Loucy (cell line): ENCODE measurements around the gene GCNT2.

Experiments
- H2AFZ ChIP-seq: fragments of 200-600 bp; sonication (generic); 2 replicates; pipeline ENCODE4 v1.6.0; 2016; ENCODE audit warnings: antibody characterized with exemption, mild to moderate bottlenecking, low read length, moderate library complexity
- H3F3A ChIP-seq: fragments of 200-600 bp; 2 replicates; pipeline ENCODE4 v1.6.0; 2016; ENCODE audit warnings: antibody characterized with exemption, low read depth, mild to moderate bottlenecking
- H3K27me3 ChIP-seq: fragments of 200-600 bp; sonication (generic); 2 replicates; pipeline ENCODE4 v1.6.1; 2014; ENCODE audit warnings: low read length, mild to moderate bottlenecking; ENCODE audit not compliant: insufficient read depth, poor library complexity, severe bottlenecking
- H3K36me3 ChIP-seq: fragments of 200-600 bp; sonication (generic); 2 replicates; pipeline ENCODE4 v1.6.1; 2016; ENCODE audit warnings: low read length; ENCODE audit not compliant: insufficient read depth
- H3K4me1 ChIP-seq: fragments of 200-600 bp; sonication (generic); 2 replicates; pipeline ENCODE4 v1.5.1; 2014; ENCODE audit warnings: low read length, mild to moderate bottlenecking; ENCODE audit not compliant: insufficient read depth, poor library complexity, severe bottlenecking
- H3K4me2 ChIP-seq: fragments of 200-600 bp; sonication (generic); 2 replicates; pipeline ENCODE4 v1.6.0; 2014; ENCODE audit warnings: antibody characterized with exemption, low read length, low read depth, mild to moderate bottlenecking; ENCODE audit not compliant: poor library complexity, severe bottlenecking
- H3K4me3 ChIP-seq: fragments of 200-600 bp; sonication (generic); 2 replicates; pipeline ENCODE4 v1.5.1; 2014; ENCODE audit warnings: low read length, mild to moderate bottlenecking, mixed read lengths; ENCODE audit not compliant: poor library complexity, severe bottlenecking
- H3K79me2 ChIP-seq: fragments of 200-600 bp; sonication (generic); 2 replicates; pipeline ENCODE4 v1.6.1; 2014; ENCODE audit warnings: low read length; ENCODE audit not compliant: insufficient read depth
- H3K9ac ChIP-seq: fragments of 200-600 bp; sonication (generic); 2 replicates; pipeline ENCODE4 v1.6.0; 2014; ENCODE audit warnings: mild to moderate bottlenecking, low read depth, low read length, moderate library complexity; ENCODE audit not compliant: poor library complexity, severe bottlenecking
- H3K9me2 ChIP-seq: fragments of 200-600 bp; sonication (generic); replicated peaks from 2 replicates; pipeline ENCODE4 v1.6.1; 2016; ENCODE audit warnings: low read depth, low read length, mixed read lengths
- H3K9me3 ChIP-seq: fragments of 200-600 bp; sonication (generic); 2 replicates; pipeline ENCODE4 v1.6.1; 2014; ENCODE audit warnings: mild to moderate bottlenecking, antibody characterized with exemption, low read length, low read depth; ENCODE audit not compliant: insufficient read depth
- H4K20me1 ChIP-seq: fragments of 200-600 bp; sonication (generic); 2 replicates; pipeline ENCODE4 v1.6.0; 2014; ENCODE audit warnings: antibody characterized with exemption, low read length, mild to moderate bottlenecking; ENCODE audit not compliant: insufficient read depth, poor library complexity, severe bottlenecking
- EZH2phosphoT487 ChIP-seq: fragments of 200-600 bp; IDR thresholded peaks from 2 replicates; pipeline ENCODE4 v1.6.1; 2018; ENCODE audit warnings: antibody characterized with exemption, mild to moderate bottlenecking, moderate library complexity, borderline replicate concordance
- TF ChIP-seq, protein P1 (sequence below): fragments of 200-600 bp; sonication (generic); conservative IDR thresholded peaks from 2 replicates; pipeline ENCODE4 v1.5.1; 2014; ENCODE audit warnings: mild to moderate bottlenecking, antibody characterized with exemption, low read length

The GCNT2 gene

GRCh38 chr6:10583509-10583901 is 62.4 kb downstream of the GCNT2 start:
- Histone ChIP-seq H3K9me3 (no peaks in the 10 kb centered on the region), H3F3A (no peaks in the 10 kb centered on the region), H3K9ac (no peak overlapping the region), H3K27me3 (no peaks in the 10 kb centered on the region), H3K4me3 (no peak overlapping the region), H3K4me1 (peaks cover 11% of the 10 kb centered on the region), H2AFZ (no peak overlapping the region), H3K9me2 (no peaks in the 10 kb centered on the region), H3K36me3 (no peaks in the 10 kb centered on the region), H3K79me2 (no peaks in the 10 kb centered on the region), H3K4me2 (no peak overlapping the region), H4K20me1 (no peaks in the 10 kb centered on the region)
- TF ChIP-seq, protein P1, sequence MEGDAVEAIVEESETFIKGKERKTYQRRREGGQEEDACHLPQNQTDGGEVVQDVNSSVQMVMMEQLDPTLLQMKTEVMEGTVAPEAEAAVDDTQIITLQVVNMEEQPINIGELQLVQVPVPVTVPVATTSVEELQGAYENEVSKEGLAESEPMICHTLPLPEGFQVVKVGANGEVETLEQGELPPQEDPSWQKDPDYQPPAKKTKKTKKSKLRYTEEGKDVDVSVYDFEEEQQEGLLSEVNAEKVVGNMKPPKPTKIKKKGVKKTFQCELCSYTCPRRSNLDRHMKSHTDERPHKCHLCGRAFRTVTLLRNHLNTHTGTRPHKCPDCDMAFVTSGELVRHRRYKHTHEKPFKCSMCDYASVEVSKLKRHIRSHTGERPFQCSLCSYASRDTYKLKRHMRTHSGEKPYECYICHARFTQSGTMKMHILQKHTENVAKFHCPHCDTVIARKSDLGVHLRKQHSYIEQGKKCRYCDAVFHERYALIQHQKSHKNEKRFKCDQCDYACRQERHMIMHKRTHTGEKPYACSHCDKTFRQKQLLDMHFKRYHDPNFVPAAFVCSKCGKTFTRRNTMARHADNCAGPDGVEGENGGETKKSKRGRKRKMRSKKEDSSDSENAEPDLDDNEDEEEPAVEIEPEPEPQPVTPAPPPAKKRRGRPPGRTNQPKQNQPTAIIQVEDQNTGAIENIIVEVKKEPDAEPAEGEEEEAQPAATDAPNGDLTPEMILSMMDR = no peak
- TF ChIP-seq EZH2phosphoT487 = no peak

DNA sequence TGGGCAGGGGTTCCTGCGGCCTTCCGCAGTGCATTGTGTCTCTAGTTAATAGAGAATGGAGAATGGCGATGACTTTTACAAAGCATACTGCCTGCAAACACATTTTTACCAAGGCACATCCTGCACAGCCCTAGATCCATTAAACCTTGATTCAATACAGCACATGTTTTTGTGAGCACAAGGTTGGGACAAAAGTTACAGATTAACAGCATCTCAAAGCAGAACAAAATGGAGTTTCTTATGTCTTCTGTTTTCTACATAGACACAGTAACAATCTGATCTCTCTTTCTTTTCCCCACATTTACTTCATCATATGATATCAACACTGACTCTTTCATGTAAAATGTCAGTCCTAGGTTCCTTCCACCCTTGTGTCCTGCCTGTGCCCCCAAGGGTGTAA is 63.5 kb downstream of the GCNT2 start:
- no peaks in the 10 kb centered on the region for H3K79me2 ChIP-seq
- H3K27me3 ChIP-seq = no peaks in the 10 kb centered on the region
- H3K4me3 ChIP-seq = no peak overlapping the region
- H3K36me3 ChIP-seq = no peaks in the 10 kb centered on the region
- no peak for TF ChIP-seq EZH2phosphoT487
- H3K4me2 ChIP-seq = no peak overlapping the region
- H3K9me3 ChIP-seq = no peaks in the 10 kb centered on the region
- H3K4me1 ChIP-seq = peaks cover 11% of the 10 kb centered on the region
- no peak overlapping the region for H2AFZ ChIP-seq
- H4K20me1 ChIP-seq = no peaks in the 10 kb centered on the region
- no peaks in the 10 kb centered on the region for H3F3A ChIP-seq
- no peaks in the 10 kb centered on the region for H3K9me2 ChIP-seq
- no peak overlapping the region for H3K9ac ChIP-seq

DNA sequence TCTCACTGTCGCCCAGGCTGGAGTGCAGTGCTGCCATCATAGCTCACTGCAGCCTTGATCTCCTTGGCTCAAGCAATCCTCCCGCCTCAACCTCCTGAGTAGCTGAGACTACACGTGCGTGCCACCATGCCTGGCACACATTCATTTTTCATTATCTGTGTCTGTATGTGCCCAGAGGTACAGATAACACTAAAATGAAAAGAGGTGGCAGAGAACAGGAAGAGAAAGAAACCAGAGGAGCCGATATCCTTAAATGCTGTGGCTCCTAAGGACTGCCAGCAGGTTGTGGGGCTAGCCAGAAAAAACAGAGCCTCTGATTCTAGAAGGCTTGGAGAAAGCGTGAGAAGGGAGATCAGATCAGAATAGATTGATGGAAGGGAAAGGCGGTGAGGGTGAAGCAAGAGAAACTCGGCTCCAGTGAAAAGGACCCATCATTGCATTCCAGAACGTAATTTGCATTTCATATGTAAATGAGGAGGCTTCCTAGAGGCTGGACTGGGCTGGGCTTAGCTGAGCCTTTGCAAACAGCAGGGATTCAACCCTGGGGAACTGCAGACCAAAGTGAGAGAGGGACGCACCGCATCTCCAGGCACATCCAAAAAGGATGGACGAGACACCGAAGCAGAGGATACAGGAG is 64.2 kb downstream of the GCNT2 start:
- H3K4me3 ChIP-seq = no peak overlapping the region
- H3K27me3 ChIP-seq = no peaks in the 10 kb centered on the region
- no peak for TF ChIP-seq EZH2phosphoT487
- TF ChIP-seq, protein P1 = no peak
- no peaks in the 10 kb centered on the region for H3K79me2 ChIP-seq
- no peaks in the 10 kb centered on the region for H4K20me1 ChIP-seq
- no peaks in the 10 kb centered on the region for H3K36me3 ChIP-seq
- H3F3A ChIP-seq = no peaks in the 10 kb centered on the region
- H3K4me2 ChIP-seq = no peak overlapping the region
- H3K4me1 ChIP-seq = peaks cover 11% of the 10 kb centered on the region
- H3K9me3 ChIP-seq = no peaks in the 10 kb centered on the region
- no peak overlapping the region for H3K9ac ChIP-seq
- no peak overlapping the region for H2AFZ ChIP-seq
- H3K9me2 ChIP-seq = no peaks in the 10 kb centered on the region

- Histone ChIP-seq H3K79me2 (no peaks in the 10 kb centered on the region), H3K36me3 (no peaks in the 10 kb centered on the region), H3F3A (no peaks in the 10 kb centered on the region), H2AFZ (no peak overlapping the region), H3K27me3 (no peaks in the 10 kb centered on the region), H3K9me2 (no peaks in the 10 kb centered on the region), H3K4me3 (no peak overlapping the region), H3K4me2 (no peak overlapping the region), H3K9me3 (no peaks in the 10 kb centered on the region), H3K9ac (no peak overlapping the region), H3K4me1 (peaks cover 11% of the 10 kb centered on the region), H4K20me1 (no peaks in the 10 kb centered on the region)
- TF ChIP-seq, protein P1 = no peak
These were observed 65.2 kb downstream of the GCNT2 start for GRCh38 chr6:10586302-10586701.
